CD4-positive, alpha-beta T cell treated with Interleukin-17A for 4 hours (primary cell): Measurements from ENCODE around the gene CASP5.
A peak's percentile ranks its signal among the peaks of the same experiment; 100 is the strongest.
"Not testable (repeated sequence)": the region's sequence is repeated elsewhere in the genome, so short reads cannot be mapped to it uniquely, and the experiment has no call there.

Experiments
- DNase-seq: peaks from one replicate; pipeline ENCODE4 v3.0.0-alpha.2; 2020; ENCODE audit warnings: mixed read lengths

The CASP5 gene

DNA sequence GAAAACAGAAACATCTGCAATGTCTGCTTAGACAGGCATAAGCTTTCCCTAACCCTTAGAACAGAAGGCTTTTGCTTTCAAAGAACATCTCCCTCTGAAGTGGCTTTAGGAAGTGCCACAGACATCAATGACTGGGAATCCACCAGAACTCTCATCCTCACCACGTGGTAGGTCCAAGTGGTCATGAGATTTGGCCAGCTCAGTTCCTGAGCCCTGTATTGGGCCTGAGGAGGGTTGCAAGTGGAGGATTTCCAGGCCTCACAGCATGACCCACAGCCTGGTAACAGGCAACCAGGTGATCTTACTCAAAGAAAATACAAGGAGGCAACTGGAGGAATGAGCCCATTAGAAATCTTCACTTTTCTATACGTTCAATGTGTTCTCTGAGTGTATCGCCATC, 10.4 kb upstream of the CASP5 start:
- DNase-seq = no peak

- no peak for DNase-seq
Observed at GRCh38 chr11:105032495-105032894, 9.5 kb upstream of the CASP5 start.

- no peak for DNase-seq
Observed at GRCh38 chr11:105027678-105028077, 4.7 kb upstream of the CASP5 start.

DNA sequence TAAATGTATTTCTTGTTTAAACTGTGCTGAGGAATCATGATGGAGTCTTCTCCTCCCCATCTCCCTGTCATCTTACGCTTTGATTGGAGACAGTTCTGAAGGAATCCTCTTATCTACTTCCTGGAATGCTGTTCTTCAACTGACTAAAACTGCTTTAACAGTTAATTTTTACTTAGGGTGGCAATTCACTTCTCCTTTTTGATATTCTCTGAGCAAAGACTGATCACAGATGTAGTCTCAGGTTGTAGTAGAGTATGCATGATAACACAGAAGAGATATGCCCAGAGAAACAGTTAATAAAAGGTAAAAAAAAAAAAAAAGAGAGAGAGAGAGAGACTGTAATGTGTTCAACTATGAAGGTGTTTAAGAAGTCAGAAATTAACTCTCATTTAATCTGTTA, 1.4 kb upstream of the CASP5 start:
- DNase-seq = no peak

DNA sequence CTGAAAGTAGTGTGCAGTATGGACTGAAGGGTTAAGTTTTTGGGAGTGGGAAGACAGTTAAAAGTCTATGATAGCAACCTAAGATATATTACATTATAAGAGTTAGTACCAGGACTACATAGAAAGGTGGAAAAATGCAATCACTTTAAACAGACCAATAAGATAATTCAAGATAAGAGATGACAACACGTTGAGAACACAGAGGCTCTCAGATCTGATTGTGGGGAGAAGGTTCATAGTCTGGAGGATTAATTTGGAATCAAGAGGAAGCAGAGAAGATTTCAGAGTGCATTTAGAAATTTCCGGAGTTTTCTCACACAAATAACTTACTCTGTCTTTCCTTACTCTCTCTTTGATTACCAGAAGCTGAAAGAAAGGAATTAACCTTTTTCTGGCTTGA, 441 bp downstream of the CASP5 start:
- no peak for DNase-seq

GRCh38 chr11:105007463-105007862, 15.5 kb downstream of the CASP5 start:
- no peak for DNase-seq

- DNase-seq = no peak
Observed at GRCh38 chr11:105005451-105005845, 17.5 kb downstream of the CASP5 start.

- no peak for DNase-seq
Observed at GRCh38 chr11:105004021-105004420, 18.9 kb downstream of the CASP5 start.

GRCh38 chr11:105003151-105003550, 19.8 kb downstream of the CASP5 start:
- no peak for DNase-seq

GRCh38 chr11:105000797-105001196, 22.2 kb downstream of the CASP5 start:
- DNase-seq = peak; percentile 67

GRCh38 chr11:105000167-105000566, 22.8 kb downstream of the CASP5 start:
- no peak for DNase-seq

GRCh38 chr11:104999721-105000120, 23.2 kb downstream of the CASP5 start:
- DNase-seq = no peak

- DNase-seq = no peak
Observed at GRCh38 chr11:104997288-104997687, 25.7 kb downstream of the CASP5 start.

GRCh38 chr11:104995001-104995408, 28.0 kb downstream of the CASP5 start:
- no peak for DNase-seq

GRCh38 chr11:104992781-104993180, 30.2 kb downstream of the CASP5 start:
- no peak for DNase-seq

- DNase-seq = no peak
Observed at GRCh38 chr11:104991994-104992393, 31.0 kb downstream of the CASP5 start.

DNA sequence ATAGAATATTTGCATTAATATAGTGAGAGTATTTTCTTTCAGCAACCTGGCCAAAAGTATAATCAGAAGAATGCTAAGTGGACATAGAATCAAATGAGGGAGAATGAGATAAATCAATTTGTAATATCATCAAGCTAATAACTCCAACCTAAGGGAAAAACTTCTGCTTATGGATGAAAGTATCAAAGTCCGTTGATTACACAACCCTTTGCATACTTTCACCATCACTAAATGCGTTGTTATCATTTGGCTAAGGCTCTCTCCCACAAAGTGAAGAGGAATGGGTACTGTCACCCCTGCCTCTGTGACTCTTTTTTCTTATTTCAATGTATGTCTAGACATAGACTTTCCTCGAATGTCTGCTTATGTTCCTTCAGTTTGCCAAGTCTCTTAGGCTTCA, 38.2 kb downstream of the CASP5 start:
- no peak for DNase-seq

GRCh38 chr11:104979839-104980238, 43.1 kb downstream of the CASP5 start:
- no peak for DNase-seq

DNA sequence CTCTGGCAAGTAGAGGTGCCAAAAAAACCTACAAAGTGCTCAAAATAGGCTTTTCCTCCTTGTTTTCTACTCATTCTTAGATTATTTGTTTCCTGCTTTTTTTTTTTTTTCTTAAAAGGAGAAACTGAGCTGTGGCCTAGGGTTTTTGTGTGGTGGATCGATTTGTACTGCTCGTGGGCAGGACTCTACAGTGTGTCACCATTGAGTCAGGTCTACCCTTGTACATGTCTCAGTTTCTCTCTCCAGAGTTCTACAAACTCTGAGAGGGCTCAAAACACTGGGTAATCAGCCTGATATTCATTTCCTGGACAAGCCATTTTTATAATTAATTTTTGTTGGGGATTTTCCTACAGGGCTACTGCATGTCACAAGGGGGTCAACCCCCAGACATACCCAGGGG, 49.4 kb downstream of the CASP5 start:
- no peak for DNase-seq

GRCh38 chr11:104972924-104973323, 50.0 kb downstream of the CASP5 start:
- not testable (repeated sequence) for DNase-seq

DNA sequence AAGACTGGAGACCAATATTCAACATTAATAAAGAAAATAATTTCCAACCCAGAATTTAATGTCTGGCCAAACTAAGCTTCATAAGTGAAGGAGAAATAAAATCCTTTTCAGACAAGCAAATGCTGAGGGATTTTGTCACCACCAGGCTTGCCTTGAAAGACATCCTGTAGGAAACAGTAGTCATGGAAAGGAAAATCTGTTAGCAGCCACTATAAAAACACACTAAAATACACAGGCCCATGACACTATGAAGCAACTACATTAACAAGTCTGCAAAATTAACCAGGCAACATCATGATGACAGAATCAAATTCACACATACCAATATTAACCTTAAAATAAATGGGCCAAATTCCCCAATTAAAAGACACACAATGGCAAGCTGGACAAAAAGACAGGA, 52.2 kb downstream of the CASP5 start:
- no peak for DNase-seq

GRCh38 chr11:104968856-104969776, 53.9 kb downstream of the CASP5 start:
- DNase-seq = no peak

- peak; percentile 13 for DNase-seq
Observed at GRCh38 chr11:104968355-104968855, 54.6 kb downstream of the CASP5 start, which contains the start of gene CASP4. Gene CASP4 (minus strand): TSS chr11:104968574. CDS start chr11:104968525, 49 bp downstream.

DNA sequence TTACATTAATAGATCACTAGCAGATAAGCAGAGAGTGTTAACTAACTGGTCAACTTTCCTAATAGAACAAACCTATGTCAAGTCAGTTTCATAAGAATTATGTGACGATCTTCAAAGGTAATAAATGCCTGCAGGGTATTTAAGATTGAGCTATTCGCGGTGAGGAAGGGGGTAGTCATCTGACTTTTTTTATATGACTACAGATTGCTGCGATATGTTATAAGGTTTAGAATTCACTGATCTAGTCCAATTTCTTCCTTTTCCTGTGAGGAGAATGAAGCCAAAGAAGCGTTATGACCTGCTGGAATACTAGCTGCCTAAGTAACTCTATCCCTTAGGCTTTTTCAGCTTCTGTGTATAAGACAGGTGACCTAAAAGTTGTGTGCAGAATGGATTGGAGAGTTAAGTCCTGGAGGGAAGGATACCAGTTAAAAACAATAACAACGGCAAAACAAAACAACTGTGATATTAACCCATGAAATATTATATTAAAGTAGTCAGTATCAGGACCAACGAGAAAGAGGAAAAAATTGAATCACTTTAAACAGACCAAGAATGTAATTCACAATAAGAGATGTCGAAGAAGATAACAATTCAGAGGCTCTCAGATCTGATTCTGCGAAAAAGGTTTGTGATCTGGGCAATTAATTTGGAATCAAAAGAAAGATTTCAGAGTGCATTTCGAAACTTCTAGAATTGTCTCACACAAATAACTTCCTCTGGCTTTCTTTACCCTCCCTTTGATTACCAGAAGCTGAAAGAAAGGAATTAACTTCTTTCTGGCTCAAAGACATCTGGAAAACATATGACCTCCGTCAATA, 55.2 kb downstream of the CASP5 start:
- no peak for DNase-seq
